Smooth muscle cell of the brain vasculature (primary cell): Measurements from ENCODE around the gene KRT26.
"Not testable (repeated sequence)": the region's sequence is repeated elsewhere in the genome, so short reads cannot be mapped to it uniquely, and the experiment has no call there.

Experiments used
- DNase-seq: peaks from one replicate; pipeline ENCODE4 v3.0.0-alpha.2; 2012; ENCODE audit warnings: low read depth, low spot score

KRT26 gene

GRCh38 chr17:40772101-40772500 is at the start of gene KRT26:
KRT26 (minus strand) TSS chr17:40772201; CDS start chr17:40772113, 88 bp downstream.
- DNase-seq = no peak

DNA sequence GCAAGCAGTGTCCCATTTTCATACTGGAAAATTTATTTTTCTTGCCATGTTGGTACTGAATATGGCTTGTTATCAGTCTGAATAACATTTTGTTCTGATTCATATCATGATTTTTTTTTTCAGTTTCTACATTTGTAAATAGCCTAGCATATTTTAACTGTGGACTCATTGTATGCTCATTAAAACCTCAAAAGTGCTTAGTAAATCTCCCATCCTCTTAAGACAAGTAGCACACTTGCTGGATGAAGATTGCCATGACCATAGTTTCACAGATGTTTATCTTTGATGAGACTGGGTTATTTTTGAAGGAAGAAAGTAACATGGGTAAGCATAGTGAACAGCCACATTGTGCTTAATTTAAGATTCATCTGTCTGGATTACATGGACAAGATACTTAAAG is 49.5 kb upstream of the KRT26 start:
- DNase-seq = no peak

DNA sequence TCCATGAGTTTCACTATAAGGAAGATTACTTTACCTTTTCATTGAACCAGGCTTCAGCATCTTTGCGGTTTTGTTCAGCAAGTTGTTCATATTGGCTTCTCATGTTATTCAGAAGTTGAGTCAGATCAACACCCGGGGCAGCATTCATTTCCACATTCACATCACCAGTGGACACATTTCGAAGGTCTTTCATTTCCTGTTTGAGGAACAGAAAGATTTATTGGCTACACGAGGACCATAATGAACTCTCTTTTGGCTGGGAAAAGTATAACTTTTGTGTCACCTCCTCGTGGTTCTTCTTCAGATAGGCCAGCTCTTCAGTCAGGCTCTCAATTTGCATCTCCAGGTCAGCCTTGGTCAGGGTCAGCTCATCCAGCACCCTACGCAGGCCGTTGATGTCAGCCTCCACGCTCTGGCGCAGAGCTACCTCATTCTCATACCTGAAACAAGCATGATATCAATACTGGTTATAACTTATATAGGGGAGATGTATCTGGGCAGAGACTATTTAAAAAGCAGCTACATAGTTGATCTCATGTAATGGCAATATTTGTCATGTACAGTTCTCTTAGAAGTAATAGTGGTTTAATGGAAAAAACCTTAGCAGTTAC is 48.3 kb upstream of the KRT26 start:
- no peak for DNase-seq

DNA sequence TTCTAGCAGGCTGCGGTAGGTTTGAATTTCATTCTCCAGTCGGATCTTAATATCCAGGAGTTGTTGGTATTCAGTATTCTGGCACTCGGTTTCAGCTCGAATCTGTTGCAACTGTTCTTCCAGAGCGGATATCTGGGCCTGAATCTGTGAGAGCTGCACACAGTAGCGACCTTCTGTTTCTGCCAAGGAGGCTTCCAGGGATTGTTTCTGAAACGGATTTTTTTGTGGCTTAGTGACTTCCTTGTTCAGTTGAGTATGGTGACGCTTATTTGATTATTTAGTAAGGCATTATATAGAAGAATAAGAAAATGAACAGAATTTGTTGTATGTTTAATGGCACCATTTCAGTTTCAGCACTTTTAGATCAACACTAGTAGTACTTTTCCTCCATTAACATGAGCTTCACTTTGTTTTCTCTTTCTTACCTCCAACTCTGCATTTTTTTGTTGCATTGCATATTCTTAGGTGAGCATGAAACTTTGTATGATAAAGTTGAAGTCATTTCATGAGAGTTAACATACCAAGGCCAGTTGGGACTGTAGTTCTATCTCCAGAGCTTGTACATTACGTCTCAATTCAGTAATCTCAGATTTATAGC is 47.6 kb upstream of the KRT26 start:
- DNase-seq = no peak

- no peak for DNase-seq
These were observed 46.9 kb upstream of the KRT26 start for GRCh38 chr17:40818733-40819527.

GRCh38 chr17:40818343-40818732 is 46.3 kb upstream of the KRT26 start:
- DNase-seq = no peak

GRCh38 chr17:40817103-40817682 is 45.2 kb upstream of the KRT26 start:
- DNase-seq = no peak

- DNase-seq = no peak
These were observed 44.6 kb upstream of the KRT26 start for GRCh38 chr17:40816569-40816968.

GRCh38 chr17:40815381-40815780 is 43.4 kb upstream of the KRT26 start:
- DNase-seq = no peak

- DNase-seq = not testable (repeated sequence)
These were observed 42.7 kb upstream of the KRT26 start for GRCh38 chr17:40814657-40815056.

DNA sequence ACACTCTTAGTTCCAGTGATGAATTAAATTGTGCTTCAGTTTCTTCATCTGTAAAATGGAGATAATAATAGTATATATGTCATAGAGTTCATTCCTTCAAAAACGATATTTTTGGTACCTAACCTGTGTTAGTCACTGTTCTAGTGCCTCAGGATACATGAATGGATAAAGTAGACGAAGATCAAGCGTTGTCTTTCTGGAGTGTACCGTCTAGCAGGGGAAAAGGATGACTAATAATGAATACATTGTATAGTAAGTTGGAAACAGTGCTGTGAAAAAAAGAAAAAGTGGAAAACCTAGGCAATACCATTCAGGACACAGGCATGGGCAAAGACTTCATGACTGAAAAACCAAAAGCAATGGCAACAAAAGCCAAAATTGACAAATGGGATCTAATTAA is 41.8 kb upstream of the KRT26 start:
- DNase-seq = no peak

DNA sequence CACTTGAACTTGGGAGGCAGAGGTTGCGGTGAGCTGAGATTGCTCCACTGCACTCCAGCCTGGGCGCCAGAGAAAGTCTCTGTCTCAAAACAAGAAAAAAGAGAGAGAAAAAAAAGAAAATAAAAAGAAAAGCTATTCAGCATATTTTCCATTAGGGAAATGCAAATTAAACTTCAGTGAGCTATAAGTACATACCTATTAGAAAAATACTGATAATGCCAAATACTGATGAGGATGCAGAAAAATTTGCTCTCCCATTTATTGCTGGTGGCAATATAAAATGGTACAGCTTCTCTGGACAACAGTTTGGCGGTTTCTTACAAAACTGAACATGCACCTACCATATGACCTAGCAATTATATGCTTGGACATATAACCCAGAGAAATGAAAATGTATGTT is 40.6 kb upstream of the KRT26 start:
- no peak for DNase-seq

DNA sequence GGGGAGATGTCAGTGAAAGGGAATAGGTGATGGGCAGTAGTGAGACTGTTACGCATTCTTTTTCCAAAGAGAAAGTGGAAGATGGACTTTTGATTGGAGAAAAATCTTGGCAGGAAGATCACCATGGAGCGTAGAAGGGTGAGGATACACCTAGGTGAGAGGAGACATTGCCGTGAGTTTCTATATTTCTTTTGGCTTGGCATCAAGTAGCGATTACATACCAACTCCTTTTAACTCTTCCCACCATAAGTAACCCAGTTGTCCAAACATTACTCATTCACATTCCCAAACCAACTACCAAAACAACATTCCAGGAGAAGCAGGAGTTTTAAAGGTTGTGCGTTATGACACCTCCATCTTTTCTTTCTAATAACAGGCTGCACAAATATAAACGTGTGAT is 38.5 kb upstream of the KRT26 start:
- no peak for DNase-seq

- DNase-seq = no peak
These were observed 37.9 kb upstream of the KRT26 start for GRCh38 chr17:40809721-40810421.

DNA sequence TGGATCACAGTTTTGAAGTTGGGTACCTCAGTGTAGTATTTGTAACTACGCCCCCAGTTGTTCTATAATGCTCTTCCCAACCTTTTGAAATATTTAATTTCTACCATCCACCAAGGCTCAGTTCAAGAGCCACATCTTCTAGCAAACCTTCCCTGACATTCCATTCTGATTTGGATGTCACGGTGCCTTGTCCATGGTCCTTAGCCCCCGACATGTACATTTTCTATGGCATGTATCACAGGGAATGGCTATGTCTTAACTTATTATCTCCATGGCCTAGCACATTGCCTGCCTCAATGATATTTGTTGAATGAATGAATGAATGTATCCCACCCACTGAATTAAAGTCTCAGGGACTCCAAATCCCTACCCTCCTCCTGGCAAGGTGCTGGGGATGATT is 34.1 kb upstream of the KRT26 start:
- no peak for DNase-seq

- DNase-seq = no peak
These were observed 31.6 kb upstream of the KRT26 start for GRCh38 chr17:40803617-40804082.

- no peak for DNase-seq
These were observed 29.2 kb upstream of the KRT26 start for GRCh38 chr17:40801157-40801556.

DNA sequence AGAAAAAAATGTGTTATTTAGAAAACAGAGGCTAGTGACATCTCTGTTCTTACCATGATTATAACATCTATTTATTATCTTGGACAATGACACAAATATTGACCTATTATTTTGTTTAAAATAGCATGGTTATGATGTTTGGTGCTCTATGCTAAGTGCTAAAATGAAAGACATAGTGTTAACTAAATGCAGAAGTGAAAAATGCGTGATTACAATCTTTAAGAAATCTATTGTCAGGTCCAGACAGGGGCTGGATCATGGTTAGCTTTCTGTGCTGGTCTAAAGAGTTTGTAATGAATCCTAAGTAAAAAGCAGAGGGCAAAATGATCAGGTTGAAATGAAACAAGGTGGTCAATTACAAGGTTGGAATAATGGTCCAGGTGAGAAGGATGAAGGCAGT is 28.4 kb upstream of the KRT26 start:
- DNase-seq = no peak

DNA sequence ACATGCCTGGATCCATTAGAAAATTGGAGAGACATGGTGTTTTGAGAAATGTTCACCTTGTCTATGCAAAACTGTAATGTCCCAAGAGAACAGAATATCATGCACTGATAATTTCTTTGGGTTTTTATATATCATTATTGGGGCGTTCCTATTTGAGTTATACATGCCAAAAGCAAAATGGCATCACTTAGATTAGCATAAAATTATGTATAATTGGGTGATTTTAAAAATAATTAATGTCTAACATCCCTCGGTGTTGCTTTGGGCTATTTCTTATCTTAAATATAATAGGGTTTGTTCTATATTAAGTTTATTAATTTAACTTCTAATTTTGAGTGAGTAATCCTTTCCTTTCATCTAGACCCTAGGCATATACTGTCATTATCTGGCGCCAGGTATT is 27.9 kb upstream of the KRT26 start, which contains the start of gene KRT28:
TSS of gene KRT28 (minus strand) at position 101 of the 400 bp plus-strand sequence. CDS start at position 35, 66 bp downstream.
- no peak for DNase-seq

DNA sequence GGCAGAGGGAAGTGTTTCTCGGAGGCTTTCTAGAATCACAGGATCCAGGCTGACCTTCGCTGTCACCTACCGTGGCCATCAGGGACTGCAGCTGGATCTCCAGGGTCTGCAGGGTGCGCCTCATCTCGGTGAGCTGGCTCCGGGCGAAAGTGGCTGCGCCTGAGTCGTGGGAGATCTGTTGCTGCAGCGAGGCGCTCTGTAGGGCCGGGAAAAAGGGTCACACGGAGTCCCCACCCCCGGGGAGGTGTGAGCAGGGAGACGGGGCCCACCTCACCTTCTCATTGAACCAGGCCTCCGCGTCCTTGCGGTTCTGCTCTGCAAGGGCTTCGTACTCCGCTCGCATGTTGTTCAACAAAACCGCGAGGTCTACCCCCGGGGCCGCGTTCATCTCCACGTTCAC is 24.8 kb upstream of the KRT26 start:
- DNase-seq = no peak

- DNase-seq = no peak
These were observed 23.1 kb upstream of the KRT26 start for GRCh38 chr17:40795019-40795667.
